ENCODE data around the gene ECPAS. TPM values are rescaled to one million over a fixed set of nuclear protein-coding genes. Genes with fewer than 3 reads are reported as not detected.
A peak's percentile ranks its signal among the peaks of the same experiment; 100 is the strongest.

ECPAS gene
- total RNA-seq, 1 experiment from 2014 or later = 71.1 TPM

- peak; percentile 15 for DNase-seq (ENCODE audit: low read depth, low spot score)
- Histone ChIP-seq H3K4me1 (ENCODE audit: control insufficient read depth in 1 of 2, insufficient read depth in 2 of 2, low read length in 2 of 2) (peaks cover 0 to 14% of the 10 kb centered on the region in 2 experiments; a peak in 2 of 4 replicates), H3K27me3 (ENCODE audit: insufficient read depth, low read length) (no peaks in the 10 kb centered on the region), H3K36me3 (ENCODE audit: control insufficient read depth in 1 of 2, insufficient read depth in 2 of 2, low read length in 2 of 2) (peaks cover 2 to 18% of the 10 kb centered on the region in 2 experiments; a peak in 3 of 4 replicates), H3K9ac (ENCODE audit: low read length) (no peak overlapping the region), H2AFZ (ENCODE audit: low read depth, low read length, poor library complexity, severe bottlenecking) (no peak overlapping the region), H3K9me3 (ENCODE audit: control insufficient read depth in 1 of 2, insufficient read depth in 1 of 2, low read depth in 1 of 2, low read length in 2 of 2) (no peaks in the 10 kb centered on the region), H3K79me2 (ENCODE audit: insufficient read depth, low read length) (peaks cover 12% of the 10 kb centered on the region), H4K20me1 (ENCODE audit: insufficient read depth) (no peaks in the 10 kb centered on the region), H3K4me3 (replicated peaks in 1 of 2; ENCODE audit: low read depth in 1 of 2, low read length in 2 of 2) (no peak overlapping the region), H3K9me2 (ENCODE audit: insufficient read depth) (no peaks in the 10 kb centered on the region), H3K4me2 (ENCODE audit: low read length) (peak overlapping the region; percentile 19; the same call in 1 of the 2 replicates), H3K27ac (ENCODE audit: low read depth, low read length) (no peak overlapping the region)
- intact Hi-C loops (cut with micrococcal nuclease) = no loop called here
- POLR2A ChIA-PET = no interaction called here
- RAD21 ChIA-PET (ENCODE audit: low non-redundant PET in 1 of 2, low total read pairs in 2 of 2, uncharacterized antibody in 2 of 2, unreplicated experiment in 2 of 2) = no interaction called here
- no TSS peak for BruUV-seq (replicated peaks)
- peak; percentile 46; the same call in 1 of the 2 replicates for ATAC-seq
- CTCF ChIA-PET = interaction anchor here (0.5 to 0.7 kb wide), 2 partner anchors 38 to 172 kb away, joined by 3 to 4 read pairs; partner anchors contain the start of gene PTGR1
- no peak for TF ChIP-seq RAD21 (IDR thresholded peaks at IDR 0.05; ENCODE audit: low read depth)
- no peak for TF ChIP-seq EGR1 (IDR thresholded peaks at IDR 0.05; ENCODE audit: low read depth)
- peak; percentile 25; the same call in 1 of the 2 replicates for TF ChIP-seq JUND (IDR thresholded peaks at IDR 0.05)
- peak; percentile 24; the same call in 1 of the 2 replicates for TF ChIP-seq SRF (IDR thresholded peaks at IDR 0.05; ENCODE audit: low read depth)
- TF ChIP-seq SP1 (IDR thresholded peaks at IDR 0.05; ENCODE audit: low read depth) = no peak
- TF ChIP-seq FOSL1 (IDR thresholded peaks at IDR 0.05; ENCODE audit: low read depth) = peak; percentile 53
Measured at GRCh38 chr9:111427186-111427585, 57.0 kb downstream of the ECPAS start.

- POLR2A ChIA-PET = no interaction called here
- Histone ChIP-seq H3K36me3 (ENCODE audit: control insufficient read depth in 1 of 2, insufficient read depth in 2 of 2, low read length in 2 of 2) (peaks cover 2 to 16% of the 10 kb centered on the region in 2 experiments; a peak in 3 of 4 replicates), H3K9me3 (ENCODE audit: control insufficient read depth in 1 of 2, insufficient read depth in 1 of 2, low read depth in 1 of 2, low read length in 2 of 2) (no peaks in the 10 kb centered on the region), H3K4me3 (replicated peaks in 1 of 2; ENCODE audit: low read depth in 1 of 2, low read length in 2 of 2) (no peak overlapping the region), H4K20me1 (ENCODE audit: insufficient read depth) (no peaks in the 10 kb centered on the region; the same call in 1 of the 2 replicates), H3K9ac (ENCODE audit: low read length) (no peak overlapping the region), H3K4me1 (ENCODE audit: control insufficient read depth in 1 of 2, insufficient read depth in 2 of 2, low read length in 2 of 2) (peaks cover 0 to 14% of the 10 kb centered on the region in 2 experiments; a peak in 2 of 4 replicates), H3K4me2 (ENCODE audit: low read length) (no peak overlapping the region), H3K79me2 (ENCODE audit: insufficient read depth, low read length) (peaks cover 12% of the 10 kb centered on the region), H3K9me2 (ENCODE audit: insufficient read depth) (no peaks in the 10 kb centered on the region), H2AFZ (ENCODE audit: low read depth, low read length, poor library complexity, severe bottlenecking) (no peak overlapping the region), H3K27me3 (ENCODE audit: insufficient read depth, low read length) (no peaks in the 10 kb centered on the region), H3K27ac (ENCODE audit: low read depth, low read length) (no peak overlapping the region)
- no peak for TF ChIP-seq POLR2A (IDR thresholded peaks at IDR 0.05; ENCODE audit: borderline replicate concordance, extremely low read depth, insufficient read depth, insufficient read length)
- ATAC-seq (no peak), DNase-seq (ENCODE audit: low read depth, low spot score) (no peak)
- no TSS peak for BruUV-seq (replicated peaks)
- intact Hi-C loops (cut with micrococcal nuclease) = no loop called here
- CTCF ChIA-PET = no interaction called here
- RAD21 ChIA-PET (ENCODE audit: low non-redundant PET in 1 of 2, low total read pairs in 2 of 2, uncharacterized antibody in 2 of 2, unreplicated experiment in 2 of 2) = no interaction called here
Measured at GRCh38 chr9:111423389-111423788, 60.8 kb downstream of the ECPAS start.

Data from HCT116 (cell line).